HG03460 (cell line): ENCODE data around the gene MEIOC.
A peak's percentile ranks its signal among the peaks of the same experiment; 100 is the strongest.

Experiments used
- ATAC-seq: cut with Tn5 transposase; IDR thresholded peaks from one replicate; pipeline ENCODE4 v1.9.1; 2021; ENCODE audit not compliant: unreplicated experiment

MEIOC gene

DNA sequence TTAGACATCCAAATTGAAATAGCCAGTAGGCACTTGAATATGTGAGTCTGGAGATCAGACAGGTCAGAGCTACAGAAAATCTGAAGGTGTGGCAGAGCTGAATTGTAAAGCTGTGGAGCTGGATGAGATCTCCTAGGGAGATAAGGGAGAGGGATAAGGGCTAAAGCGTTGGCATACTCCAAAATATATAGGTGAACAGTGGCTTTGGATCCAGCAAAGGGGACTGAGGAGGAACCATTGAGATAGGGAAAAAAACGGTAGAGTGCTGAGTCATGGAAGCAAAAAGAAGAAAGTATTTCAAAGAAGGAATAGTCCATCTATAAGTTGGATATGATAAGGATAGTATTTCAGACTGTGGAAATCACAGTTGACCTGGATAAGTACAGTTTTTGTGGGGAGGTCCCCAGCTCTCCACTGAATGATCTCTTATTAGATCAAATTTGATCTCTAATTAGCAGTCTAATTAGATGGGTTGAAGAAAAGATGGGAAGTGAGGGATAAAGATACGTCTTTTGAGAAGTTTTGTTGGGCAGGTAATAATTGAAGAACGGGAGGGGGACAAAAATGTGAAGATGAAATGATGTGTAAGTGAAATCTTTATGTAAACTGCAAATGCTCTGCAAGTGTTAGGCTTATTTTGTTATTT is 51.6 kb downstream of the MEIOC start:
- ATAC-seq, result no peak

DNA sequence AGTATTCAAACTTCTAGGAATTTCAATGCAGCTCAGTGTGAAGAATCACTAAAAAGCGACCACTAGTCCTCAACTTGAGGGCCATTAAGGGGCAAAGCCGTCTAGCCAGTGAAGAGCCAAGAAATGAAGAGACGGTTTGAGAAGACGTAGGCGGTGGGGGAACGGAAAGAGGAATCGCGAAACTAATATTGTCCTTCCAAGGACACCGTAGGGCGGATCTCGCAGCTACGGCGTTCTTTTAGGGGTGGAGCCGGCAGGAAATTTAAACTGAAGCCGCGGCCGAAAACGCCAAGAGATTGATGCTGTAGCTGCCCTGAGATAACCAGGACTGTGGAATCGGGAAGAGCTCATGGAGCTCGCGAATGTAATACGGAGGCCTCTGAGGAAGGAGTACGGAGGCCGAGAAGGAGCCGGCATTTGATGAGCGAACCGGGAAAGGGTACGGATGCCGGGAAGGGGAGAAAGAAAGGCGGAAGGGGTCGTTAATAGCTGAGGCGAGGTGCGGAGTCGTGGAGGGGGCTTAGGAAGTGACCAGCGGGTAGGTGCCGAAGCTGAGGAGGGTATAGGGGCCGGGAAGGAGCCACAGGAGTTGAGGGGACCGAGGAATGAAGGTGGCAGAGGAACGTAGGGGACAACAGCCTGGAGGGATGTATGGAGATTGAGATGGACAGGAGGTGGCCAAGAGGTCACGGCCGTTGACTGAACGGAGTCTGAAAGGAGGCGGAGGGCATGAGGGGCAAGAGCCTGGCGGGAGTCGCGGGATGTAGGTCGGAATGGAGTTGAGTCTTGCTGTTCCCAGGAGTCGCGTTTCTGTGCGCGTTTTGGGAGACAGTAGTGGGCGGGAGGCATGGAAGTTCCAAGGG is 52.4 kb downstream of the MEIOC start, which contains the start of gene DBF4B:
Gene DBF4B (plus strand): TSS at position 265 of the 863 bp plus-strand sequence. CDS start 156 bp downstream, at position 421.
- peak; percentile 71 for ATAC-seq

DNA sequence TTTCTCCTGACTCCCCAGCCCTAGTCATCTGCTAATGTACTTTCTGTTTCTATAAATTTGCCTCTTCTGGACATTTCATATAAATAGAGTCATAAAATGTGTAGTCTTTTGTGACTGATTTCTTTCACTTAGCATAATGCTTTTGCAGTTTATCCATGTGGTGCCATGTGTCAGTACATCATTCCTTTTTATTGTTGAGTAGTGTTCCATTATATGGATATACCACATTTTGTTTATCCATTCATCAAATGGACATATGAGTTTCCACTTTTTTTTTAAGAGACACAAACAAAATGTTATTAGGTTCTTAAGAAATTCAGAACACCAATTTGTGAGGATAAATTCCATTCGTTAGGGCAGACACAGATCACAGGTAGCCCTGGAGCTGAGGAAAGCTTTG is 63.2 kb downstream of the MEIOC start:
- ATAC-seq, result no peak

DNA sequence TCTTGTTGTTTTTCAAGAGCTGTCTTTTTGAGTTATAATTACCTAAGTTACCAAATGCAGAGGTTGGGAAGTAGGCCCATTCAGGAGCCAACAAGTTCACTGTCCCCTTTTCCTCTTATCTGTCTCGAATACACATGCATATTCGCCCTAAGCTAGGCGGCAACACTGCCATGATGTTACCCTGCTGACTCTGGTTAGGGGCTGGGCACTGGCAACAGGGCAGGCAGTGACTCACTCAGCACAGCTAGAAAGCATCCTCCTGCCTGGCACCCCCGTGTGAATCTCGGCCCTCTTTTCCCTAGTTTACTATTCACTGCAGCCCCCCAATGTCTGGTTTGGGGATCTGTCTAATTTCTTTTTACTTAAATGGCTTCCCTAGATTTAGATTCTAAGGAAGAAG is 66.0 kb downstream of the MEIOC start:
- ATAC-seq, result no peak
